GDM1 (cell line): ENCODE data around the gene GALNT2.

ENCODE experiments used
- DNase-seq: peaks from one replicate; lab custom pipeline; 2025; lab: John Stamatoyannopoulos, UW

The GALNT2 gene

GRCh38 chr1:230091473-230092231 lies 24.6 kb downstream of the GALNT2 start:
- no peak for DNase-seq

- DNase-seq: no peak
Observed at GRCh38 chr1:230094746-230095145, 27.7 kb downstream of the GALNT2 start.

GRCh38 chr1:230095938-230096337 lies 28.9 kb downstream of the GALNT2 start:
- no peak for DNase-seq

- DNase-seq: no peak
Observed at GRCh38 chr1:230097370-230097769, 30.3 kb downstream of the GALNT2 start.

GRCh38 chr1:230098723-230099122 lies 31.7 kb downstream of the GALNT2 start:
- DNase-seq: no peak

- DNase-seq: no peak
Observed at GRCh38 chr1:230099465-230099864, 32.4 kb downstream of the GALNT2 start.

- DNase-seq: no peak
Observed at GRCh38 chr1:230100932-230101331, 33.9 kb downstream of the GALNT2 start.

- no peak for DNase-seq
Observed at GRCh38 chr1:230101556-230101955, 34.5 kb downstream of the GALNT2 start.

GRCh38 chr1:230102046-230102445 lies 35.0 kb downstream of the GALNT2 start:
- no peak for DNase-seq

- no peak for DNase-seq
Observed at GRCh38 chr1:230102472-230102871, 35.4 kb downstream of the GALNT2 start.

- no peak for DNase-seq
Observed at GRCh38 chr1:230103306-230104173, 36.5 kb downstream of the GALNT2 start.

- DNase-seq: peak; percentile 66
Observed at GRCh38 chr1:230104395-230105244, 37.6 kb downstream of the GALNT2 start.

GRCh38 chr1:230105245-230105753 lies 38.3 kb downstream of the GALNT2 start:
- no peak for DNase-seq

- no peak for DNase-seq
Observed at GRCh38 chr1:230105754-230106625, 39.0 kb downstream of the GALNT2 start.

GRCh38 chr1:230107941-230108340 lies 40.9 kb downstream of the GALNT2 start:
- DNase-seq: no peak

- DNase-seq: no peak
Observed at GRCh38 chr1:230108580-230108979, 41.5 kb downstream of the GALNT2 start.

GRCh38 chr1:230109066-230109465 lies 42.0 kb downstream of the GALNT2 start:
- no peak for DNase-seq

GRCh38 chr1:230109895-230110667 lies 43.0 kb downstream of the GALNT2 start:
- no peak for DNase-seq

- DNase-seq: no peak
Observed at GRCh38 chr1:230110971-230111370, 43.9 kb downstream of the GALNT2 start.

- DNase-seq: no peak
Observed at GRCh38 chr1:230112131-230112701, 45.2 kb downstream of the GALNT2 start.
